Stimulated activated naive CD8-positive, alpha-beta T cell treated with anti-CD3 and anti-CD28 coated beads, Interleukin-15, amount 100 ng/mL, for 72 hours (primary cell): ENCODE data around the gene SLC26A1.

Source experiments
- ATAC-seq: fragments of 150-1000 bp; cut with Tn5 transposase; 2 replicates; pipeline ENCODE4 v1.10.0; 2021; ENCODE audit warnings: mild to moderate bottlenecking, moderate library complexity
- DNase-seq, 2 donors: peaks; one replicate each; pipeline ENCODE4 v3.0.0; 2021 to 2022
- H3K27ac Mint-ChIP-seq, 2 donors: one replicate each; pipeline ENCODE4 v1.8.0; 2022; ENCODE audit warnings: mild to moderate bottlenecking in 2 of 2, mixed read lengths in 2 of 2, moderate library complexity in 2 of 2
- H3K27me3 Mint-ChIP-seq: one replicate; pipeline ENCODE4 v1.8.0; 2022; ENCODE audit warnings: mixed read lengths
- H3K4me1 Mint-ChIP-seq: one replicate; pipeline ENCODE4 v1.8.0; 2022; ENCODE audit warnings: mild to moderate bottlenecking, mixed read lengths
- H3K4me3 Mint-ChIP-seq, 2 donors: one replicate each; pipeline ENCODE4 v1.8.0; 2022; ENCODE audit warnings: mild to moderate bottlenecking in 2 of 2, mixed read lengths in 2 of 2, moderate library complexity in 1 of 2
- H3K9me3 Mint-ChIP-seq, 2 donors: one replicate each; pipeline ENCODE4 v1.8.0; 2022; ENCODE audit warnings: mixed read lengths in 2 of 2

Gene SLC26A1

DNA sequence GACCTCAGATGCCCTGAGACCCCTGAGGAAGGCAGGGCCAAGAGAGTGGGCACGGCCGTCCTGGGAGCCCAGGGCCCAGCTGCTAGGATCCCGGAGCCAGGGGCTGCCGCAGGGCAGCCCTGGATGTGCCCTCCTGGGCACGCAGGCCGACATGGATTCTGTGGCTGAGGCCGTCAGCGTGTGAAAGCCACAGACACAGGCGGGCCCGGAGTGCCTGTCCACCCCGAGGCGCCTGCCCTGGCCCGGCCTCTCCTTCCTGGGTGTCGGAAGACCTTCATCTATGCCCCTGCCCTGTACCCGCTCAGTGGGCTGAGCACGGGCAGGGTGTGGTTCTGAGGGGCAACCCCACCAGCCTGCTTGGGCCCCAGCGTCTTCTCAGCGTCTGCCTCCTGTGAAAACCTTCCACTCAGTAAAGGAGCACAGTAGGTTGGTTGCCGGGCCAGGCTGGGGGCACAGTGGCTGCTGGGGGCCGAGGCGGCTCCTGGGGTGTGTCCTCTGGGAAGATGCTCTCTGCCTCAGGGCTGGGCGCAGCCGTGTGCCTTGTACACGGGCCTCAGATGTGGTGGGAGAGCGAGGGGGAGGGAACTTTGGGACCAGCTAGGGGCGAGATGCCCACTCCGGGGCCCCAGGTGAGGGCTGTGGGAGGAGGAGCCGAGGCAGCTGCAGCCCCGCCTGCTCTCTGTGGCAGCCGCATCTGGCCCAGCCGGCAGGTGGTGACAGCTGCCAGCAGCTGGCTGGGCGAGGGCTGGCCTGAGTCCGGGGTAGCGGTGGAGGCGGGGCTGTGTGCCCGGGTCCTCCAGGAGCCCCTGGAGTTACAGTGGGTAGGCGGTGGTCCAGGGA is 39.0 kb upstream of the SLC26A1 start:
- ATAC-seq = no peak
- no peak for DNase-seq
- peaks cover 8% of the 10 kb centered on the region for H3K27me3 Mint-ChIP-seq
- no peak overlapping the region for H3K4me3 Mint-ChIP-seq
- no peaks in the 10 kb centered on the region for H3K4me1 Mint-ChIP-seq
- H3K27ac Mint-ChIP-seq = peak overlapping the region in 1 of 2 donors; percentile 71
- H3K9me3 Mint-ChIP-seq = no peaks in the 10 kb centered on the region

DNA sequence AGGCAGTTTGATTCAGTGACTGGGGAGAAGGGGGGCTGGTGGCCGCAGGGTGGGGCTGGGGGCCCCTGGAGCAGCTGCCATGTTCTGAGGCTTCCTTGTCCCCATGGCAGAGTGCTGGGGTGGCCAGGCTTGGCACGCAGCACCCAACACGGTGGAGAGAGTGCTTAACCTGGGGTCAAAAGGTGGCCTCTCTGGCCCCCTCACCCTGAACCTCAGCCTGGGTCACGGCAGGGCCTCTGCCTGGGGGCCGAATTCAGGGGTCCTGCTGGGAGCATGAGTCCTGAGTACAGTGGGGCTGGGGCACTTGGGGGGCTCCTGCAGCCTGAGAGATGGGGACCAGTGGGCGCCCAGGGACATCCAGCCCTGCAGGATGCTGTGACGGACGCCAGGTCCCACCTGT is 38.1 kb upstream of the SLC26A1 start:
- no peak for DNase-seq
- H3K4me3 Mint-ChIP-seq = no peak overlapping the region
- no peak for ATAC-seq
- H3K27ac Mint-ChIP-seq = no peak overlapping the region
- H3K4me1 Mint-ChIP-seq = peaks cover 2% of the 10 kb centered on the region
- peaks cover 8% of the 10 kb centered on the region for H3K27me3 Mint-ChIP-seq
- no peaks in the 10 kb centered on the region for H3K9me3 Mint-ChIP-seq

DNA sequence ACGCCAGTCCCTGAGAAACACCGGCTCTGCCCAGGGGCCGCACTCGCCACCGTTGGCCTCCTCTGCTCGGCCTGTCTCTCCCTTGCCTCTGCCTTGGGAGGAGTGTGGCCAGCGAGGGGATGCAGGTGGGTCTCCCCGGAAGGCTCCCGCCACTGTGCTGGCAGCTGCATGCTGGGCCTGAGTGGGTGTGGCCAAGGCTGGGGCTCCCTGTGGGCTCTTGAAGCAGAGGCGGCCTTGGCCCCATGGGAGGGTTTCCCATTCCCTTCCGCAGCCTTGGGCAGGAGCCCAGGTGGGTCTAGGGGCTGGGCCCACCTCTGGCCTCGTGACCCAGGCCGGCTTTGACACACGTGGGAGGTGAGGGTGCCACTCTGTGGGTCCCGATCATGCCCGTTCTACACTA is 37.4 kb upstream of the SLC26A1 start:
- H3K27me3 Mint-ChIP-seq = peaks cover 8% of the 10 kb centered on the region
- peak overlapping the region in 1 of 2 donors; percentile 34 for H3K27ac Mint-ChIP-seq
- peaks cover 8% of the 10 kb centered on the region for H3K4me1 Mint-ChIP-seq
- H3K9me3 Mint-ChIP-seq = no peaks in the 10 kb centered on the region
- no peak for DNase-seq
- no peak overlapping the region for H3K4me3 Mint-ChIP-seq
- no peak for ATAC-seq

DNA sequence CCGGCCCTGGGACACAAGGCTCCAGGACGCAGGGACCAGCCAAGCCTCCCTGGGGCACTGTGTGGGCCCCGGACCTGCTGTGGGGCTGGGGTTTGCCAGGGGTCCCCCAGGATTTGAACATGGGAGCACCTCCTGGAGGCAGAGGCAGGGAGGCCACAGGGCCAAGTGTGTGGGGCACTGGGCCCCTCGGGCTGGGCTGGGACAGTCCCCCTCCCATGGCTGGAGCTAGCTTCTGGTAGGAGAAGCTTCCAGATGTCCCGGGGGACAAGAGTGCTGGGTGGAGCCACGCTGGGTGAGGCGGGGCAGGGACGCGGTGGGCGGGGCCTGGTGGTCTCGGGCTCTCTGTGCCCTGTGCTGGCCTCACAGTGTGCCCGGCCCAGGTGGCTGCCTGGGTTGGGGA is 36.8 kb upstream of the SLC26A1 start:
- no peaks in the 10 kb centered on the region for H3K9me3 Mint-ChIP-seq
- DNase-seq (no peak), ATAC-seq (peak; percentile 5)
- H3K4me3 Mint-ChIP-seq = no peak overlapping the region
- H3K4me1 Mint-ChIP-seq = peaks cover 8% of the 10 kb centered on the region
- no peak overlapping the region for H3K27ac Mint-ChIP-seq
- H3K27me3 Mint-ChIP-seq = peaks cover 8% of the 10 kb centered on the region

DNA sequence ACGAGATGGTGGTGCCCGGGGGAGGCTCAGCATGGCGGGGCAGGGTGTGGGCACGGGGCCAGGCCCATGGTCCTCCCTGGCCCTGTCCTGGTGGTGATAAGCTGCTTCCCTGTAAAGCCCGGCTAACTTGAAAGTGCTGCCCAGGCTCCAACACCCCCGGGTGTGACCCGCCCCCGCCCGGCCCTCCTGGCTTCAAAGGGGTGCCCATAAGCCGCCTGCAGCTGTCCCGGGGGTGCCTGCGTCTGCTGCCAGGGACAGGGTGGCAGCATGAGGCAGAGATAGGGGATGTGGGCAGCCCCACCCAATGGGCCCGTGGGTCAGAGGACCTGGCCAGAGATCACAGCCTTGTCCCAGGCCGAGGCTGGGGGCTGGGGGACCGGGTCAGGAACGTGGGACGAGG is 36.3 kb upstream of the SLC26A1 start:
- Mint-ChIP-seq H3K4me1 (peaks cover 8% of the 10 kb centered on the region), H3K9me3 (no peaks in the 10 kb centered on the region), H3K27ac (no peak overlapping the region), H3K27me3 (peaks cover 8% of the 10 kb centered on the region), H3K4me3 (no peak overlapping the region)
- DNase-seq = no peak
- peak; percentile 20 for ATAC-seq

DNA sequence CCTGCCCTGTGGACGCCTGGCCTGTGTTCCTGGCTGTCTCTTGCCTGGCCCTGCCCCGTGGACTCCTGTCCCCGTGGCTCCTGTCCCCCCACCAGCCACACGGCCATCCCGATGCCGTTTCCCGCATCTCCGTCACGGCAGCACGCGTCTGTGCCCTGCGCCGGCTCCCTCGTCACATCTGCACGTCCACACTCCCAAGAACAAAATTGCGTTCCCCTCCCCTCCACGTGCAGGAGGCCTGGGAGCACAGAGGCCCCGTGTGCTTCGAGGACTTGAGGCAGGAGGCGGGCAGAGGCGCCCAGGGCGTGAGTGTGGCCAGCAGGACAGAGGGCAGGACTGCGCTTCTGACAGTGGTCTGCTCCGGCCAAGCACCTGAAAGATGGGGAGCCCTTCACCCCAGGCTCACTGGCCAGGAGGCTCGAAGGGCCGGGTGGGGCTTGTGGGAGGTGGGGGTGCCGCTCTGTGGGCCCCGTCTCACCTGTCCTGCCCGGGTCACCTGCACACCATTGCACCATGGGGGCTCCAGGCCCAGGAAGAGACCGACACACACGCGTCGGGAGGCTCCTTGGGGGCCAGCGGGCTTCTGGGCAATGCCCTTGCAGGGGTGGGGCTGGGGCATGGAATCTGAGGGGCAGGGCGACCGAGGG is 35.5 kb upstream of the SLC26A1 start:
- no peaks in the 10 kb centered on the region for H3K9me3 Mint-ChIP-seq
- no peak for ATAC-seq
- H3K4me3 Mint-ChIP-seq = no peak overlapping the region
- H3K27ac Mint-ChIP-seq = no peak overlapping the region
- no peak for DNase-seq
- H3K27me3 Mint-ChIP-seq = peaks cover 8% of the 10 kb centered on the region
- H3K4me1 Mint-ChIP-seq = peaks cover 8% of the 10 kb centered on the region

DNA sequence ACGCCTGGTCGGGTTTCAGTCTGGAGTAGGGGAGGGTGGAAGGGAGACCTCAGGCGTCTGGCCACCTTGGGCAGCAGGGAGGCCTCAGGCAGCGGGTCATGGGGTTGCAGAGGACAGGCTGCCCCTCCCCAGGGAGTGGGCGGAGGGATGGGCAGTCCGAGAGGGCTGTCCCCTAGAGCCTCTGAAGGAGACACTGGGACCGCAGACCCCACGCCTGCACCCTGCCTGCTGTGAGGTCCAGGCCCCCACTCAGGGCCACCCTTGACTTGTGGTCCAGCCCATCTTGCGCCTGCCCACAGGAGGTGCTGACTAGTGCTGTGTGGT is 34.7 kb upstream of the SLC26A1 start:
- ATAC-seq (no peak), DNase-seq (no peak)
- H3K9me3 Mint-ChIP-seq = no peaks in the 10 kb centered on the region
- no peak overlapping the region for H3K4me3 Mint-ChIP-seq
- H3K27ac Mint-ChIP-seq = no peak overlapping the region
- peaks cover 8% of the 10 kb centered on the region for H3K27me3 Mint-ChIP-seq
- peaks cover 8% of the 10 kb centered on the region for H3K4me1 Mint-ChIP-seq

DNA sequence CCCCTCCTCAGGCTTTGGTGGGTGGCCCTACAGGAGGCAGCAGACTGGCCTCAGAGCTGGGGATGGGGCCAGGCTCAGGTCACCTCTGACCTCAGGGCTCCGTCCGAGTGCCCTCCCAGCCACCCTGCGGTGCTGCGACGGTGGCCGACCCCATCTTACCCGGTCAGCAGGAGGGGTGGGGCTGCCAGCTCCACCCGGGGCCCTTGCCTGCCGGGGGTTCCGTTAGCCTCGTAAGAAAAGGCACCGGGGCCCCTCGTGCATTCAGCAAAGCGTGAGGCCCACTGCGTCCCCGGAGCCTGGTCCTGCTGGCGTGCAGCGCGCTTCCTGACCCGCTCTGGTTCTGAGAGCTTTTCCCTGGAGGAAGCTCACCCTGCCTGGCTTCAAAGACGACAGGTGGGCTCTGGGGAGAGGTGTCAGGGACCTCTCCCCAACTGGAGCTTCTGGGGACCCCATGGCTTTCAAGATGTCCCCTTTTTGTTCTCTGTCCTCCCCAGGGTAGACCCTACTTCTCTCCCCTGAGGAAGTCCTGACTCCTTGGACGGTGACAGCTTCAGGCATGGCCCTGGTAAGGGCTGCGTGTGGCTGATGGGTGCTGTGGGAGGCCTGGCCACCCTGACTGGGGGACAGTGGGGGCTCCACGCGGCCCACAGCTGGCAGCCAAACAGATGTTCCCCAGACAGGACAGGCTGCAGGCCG is 34.2 kb upstream of the SLC26A1 start:
- H3K9me3 Mint-ChIP-seq = no peaks in the 10 kb centered on the region
- peaks cover 8% of the 10 kb centered on the region for H3K4me1 Mint-ChIP-seq
- peaks cover 4% of the 10 kb centered on the region for H3K27me3 Mint-ChIP-seq
- DNase-seq (no peak), ATAC-seq (no peak)
- no peak overlapping the region for H3K27ac Mint-ChIP-seq
- no peak overlapping the region for H3K4me3 Mint-ChIP-seq

DNA sequence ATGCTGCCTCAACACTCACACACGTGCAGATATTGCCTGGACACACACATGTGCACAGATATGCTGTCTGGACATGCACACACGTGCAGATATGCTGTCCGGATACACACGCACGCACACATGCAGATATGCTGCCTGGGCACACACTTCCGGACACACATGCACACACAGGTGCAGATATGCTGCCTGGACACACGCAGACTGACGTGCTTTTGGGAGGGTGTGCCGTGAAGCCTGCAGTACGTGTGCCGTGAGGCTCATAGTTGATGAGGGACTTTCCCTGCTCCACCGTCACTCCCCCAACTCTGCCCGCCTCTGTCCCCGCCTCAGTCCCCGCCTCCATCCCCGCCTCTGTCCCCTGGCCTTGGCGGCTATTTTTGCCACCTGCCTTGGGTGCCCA is 32.9 kb upstream of the SLC26A1 start:
- H3K4me3 Mint-ChIP-seq = no peak overlapping the region
- DNase-seq (no peak), ATAC-seq (peak; percentile 31)
- no peaks in the 10 kb centered on the region for H3K9me3 Mint-ChIP-seq
- peaks cover 8% of the 10 kb centered on the region for H3K4me1 Mint-ChIP-seq
- H3K27me3 Mint-ChIP-seq = no peaks in the 10 kb centered on the region
- no peak overlapping the region for H3K27ac Mint-ChIP-seq

DNA sequence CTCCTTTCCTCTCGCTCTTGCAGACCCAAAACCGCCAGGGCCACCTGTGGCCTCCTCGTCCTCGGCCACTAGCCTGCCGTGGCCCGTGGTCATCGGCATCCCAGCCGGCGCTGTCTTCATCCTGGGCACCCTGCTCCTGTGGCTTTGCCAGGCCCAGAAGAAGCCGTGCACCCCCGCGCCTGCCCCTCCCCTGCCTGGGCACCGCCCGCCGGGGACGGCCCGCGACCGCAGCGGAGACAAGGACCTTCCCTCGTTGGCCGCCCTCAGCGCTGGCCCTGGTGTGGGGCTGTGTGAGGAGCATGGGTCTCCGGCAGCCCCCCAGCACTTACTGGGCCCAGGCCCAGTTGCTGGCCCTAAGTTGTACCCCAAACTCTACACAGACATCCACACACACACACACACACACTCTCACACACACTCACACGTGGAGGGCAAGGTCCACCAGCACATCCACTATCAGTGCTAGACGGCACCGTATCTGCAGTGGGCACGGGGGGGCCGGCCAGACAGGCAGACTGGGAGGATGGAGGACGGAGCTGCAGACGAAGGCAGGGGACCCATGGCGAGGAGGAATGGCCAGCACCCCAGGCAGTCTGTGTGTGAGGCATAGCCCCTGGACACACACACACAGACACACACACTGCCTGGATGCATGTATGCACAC is 31.8 kb upstream of the SLC26A1 start:
- peak overlapping the region in 1 of 2 donors; percentile 34 for H3K27ac Mint-ChIP-seq
- DNase-seq = no peak
- ATAC-seq = no peak
- H3K4me1 Mint-ChIP-seq = peaks cover 8% of the 10 kb centered on the region
- H3K9me3 Mint-ChIP-seq = no peaks in the 10 kb centered on the region
- no peak overlapping the region for H3K4me3 Mint-ChIP-seq
- H3K27me3 Mint-ChIP-seq = no peaks in the 10 kb centered on the region

DNA sequence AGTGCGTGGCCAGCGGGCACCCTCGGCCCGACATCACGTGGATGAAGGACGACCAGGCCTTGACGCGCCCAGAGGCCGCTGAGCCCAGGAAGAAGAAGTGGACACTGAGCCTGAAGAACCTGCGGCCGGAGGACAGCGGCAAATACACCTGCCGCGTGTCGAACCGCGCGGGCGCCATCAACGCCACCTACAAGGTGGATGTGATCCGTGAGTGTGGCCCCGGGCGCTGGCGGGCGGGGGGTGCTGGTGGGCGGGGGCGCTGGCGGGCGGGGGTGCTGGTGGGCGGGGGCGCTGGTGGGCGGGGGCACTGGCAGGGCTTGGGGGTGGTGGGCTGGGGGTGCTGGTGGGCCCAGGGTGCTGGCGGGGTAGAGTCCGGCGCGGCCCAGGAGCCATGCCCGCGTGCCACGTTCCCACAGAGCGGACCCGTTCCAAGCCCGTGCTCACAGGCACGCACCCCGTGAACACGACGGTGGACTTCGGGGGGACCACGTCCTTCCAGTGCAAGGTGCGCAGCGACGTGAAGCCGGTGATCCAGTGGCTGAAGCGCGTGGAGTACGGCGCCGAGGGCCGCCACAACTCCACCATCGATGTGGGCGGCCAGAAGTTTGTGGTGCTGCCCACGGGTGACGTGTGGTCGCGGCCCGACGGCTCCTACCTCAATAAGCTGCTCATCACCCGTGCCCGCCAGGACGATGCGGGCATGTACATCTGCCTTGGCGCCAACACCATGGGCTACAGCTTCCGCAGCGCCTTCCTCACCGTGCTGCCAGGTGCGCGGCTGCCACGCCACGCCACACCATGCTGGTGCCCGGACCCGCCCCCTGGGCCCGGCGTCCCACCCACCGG is 30.9 kb upstream of the SLC26A1 start:
- Mint-ChIP-seq H3K27ac (no peak overlapping the region), H3K4me1 (peaks cover 8% of the 10 kb centered on the region), H3K4me3 (no peak overlapping the region), H3K9me3 (no peaks in the 10 kb centered on the region), H3K27me3 (no peaks in the 10 kb centered on the region)
- no peak for DNase-seq
- ATAC-seq = peak; percentile 7

DNA sequence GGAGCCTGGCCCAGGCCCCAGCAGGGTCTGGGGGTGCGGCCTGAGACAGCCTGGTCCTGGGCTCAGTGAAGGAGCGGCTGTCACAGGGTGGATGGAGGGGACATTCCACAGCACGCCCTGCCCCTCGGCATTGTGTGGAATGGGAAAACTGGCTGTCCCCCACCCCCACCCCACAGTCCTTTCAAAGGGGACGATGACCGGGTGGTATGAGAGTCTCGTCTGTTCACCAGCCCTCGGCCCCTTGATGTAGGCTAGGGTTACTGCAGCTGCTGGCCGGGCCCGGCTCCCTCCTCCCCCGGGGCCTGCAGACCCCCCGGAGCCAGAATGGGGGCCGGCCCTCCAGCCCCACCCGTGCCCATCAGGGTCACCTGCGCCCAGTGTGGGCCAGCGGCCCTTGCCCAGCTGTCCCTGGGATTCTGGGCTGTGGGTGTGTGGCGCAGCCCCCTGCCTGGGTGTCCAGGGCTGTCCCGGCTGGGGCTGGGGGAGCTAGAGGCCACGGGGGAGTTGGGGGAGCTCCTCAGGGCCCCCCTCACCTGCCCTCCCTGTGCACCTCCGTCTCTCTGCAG is 30.0 kb upstream of the SLC26A1 start:
- DNase-seq = no peak
- Mint-ChIP-seq H3K4me3 (no peak overlapping the region), H3K27me3 (no peaks in the 10 kb centered on the region), H3K27ac (no peak overlapping the region), H3K4me1 (peaks cover 8% of the 10 kb centered on the region), H3K9me3 (no peaks in the 10 kb centered on the region)
- ATAC-seq = no peak

DNA sequence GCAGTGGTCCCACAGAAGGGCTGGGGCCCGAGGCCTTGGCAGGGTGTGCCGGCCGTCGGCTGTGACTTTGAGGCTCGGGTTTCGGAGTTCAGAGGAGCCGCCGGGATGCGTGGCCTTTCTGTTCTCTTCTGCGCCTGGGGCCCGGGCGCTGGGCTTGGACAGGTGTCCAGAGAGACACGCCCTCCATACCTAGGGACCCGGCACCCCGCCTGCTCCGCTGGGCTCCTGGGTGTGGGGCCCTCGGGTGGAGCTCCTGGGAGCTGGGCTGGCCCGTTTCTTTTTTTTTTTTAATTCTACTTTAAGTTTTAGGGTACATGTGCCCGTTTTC is 29.5 kb upstream of the SLC26A1 start:
- H3K4me1 Mint-ChIP-seq = peaks cover 10% of the 10 kb centered on the region
- H3K4me3 Mint-ChIP-seq = no peak overlapping the region
- H3K27ac Mint-ChIP-seq = no peak overlapping the region
- H3K9me3 Mint-ChIP-seq = no peaks in the 10 kb centered on the region
- H3K27me3 Mint-ChIP-seq = no peaks in the 10 kb centered on the region
- DNase-seq (no peak), ATAC-seq (no peak)

DNA sequence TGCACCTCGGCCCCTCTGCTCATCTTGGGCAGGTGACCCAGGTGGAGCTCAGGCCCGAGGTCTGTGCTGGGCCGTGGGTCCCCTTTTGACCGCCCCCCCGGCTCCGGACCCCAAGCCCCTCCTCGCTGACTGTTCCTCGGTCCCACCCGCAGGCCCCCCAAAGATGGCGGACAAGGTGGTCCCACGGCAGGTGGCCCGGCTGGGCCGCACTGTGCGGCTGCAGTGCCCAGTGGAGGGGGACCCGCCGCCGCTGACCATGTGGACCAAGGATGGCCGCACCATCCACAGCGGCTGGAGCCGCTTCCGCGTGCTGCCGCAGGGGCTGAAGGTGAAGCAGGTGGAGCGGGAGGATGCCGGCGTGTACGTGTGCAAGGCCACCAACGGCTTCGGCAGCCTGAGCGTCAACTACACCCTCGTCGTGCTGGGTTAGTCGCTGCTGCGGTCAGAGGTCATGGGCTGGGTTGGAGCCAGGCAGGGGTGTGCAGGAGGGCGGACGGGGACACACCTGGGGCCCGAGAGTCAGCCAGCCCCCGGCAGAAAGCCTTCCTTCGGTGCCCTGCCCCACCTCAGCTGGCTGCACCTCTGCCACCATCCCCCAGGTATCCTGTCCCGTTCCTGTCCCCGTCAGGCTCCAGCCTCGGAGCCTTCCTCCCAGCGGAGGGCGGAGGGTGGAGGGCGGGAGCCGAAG is 29.0 kb upstream of the SLC26A1 start:
- H3K27ac Mint-ChIP-seq = no peak overlapping the region

More for the DNA sequence above, 29.0 kb upstream of the SLC26A1 start:
- Mint-ChIP-seq H3K9me3 (no peaks in the 10 kb centered on the region), H3K27me3 (no peaks in the 10 kb centered on the region), H3K4me3 (no peak overlapping the region), H3K4me1 (peaks cover 14% of the 10 kb centered on the region)
- ATAC-seq = no peak
- no peak for DNase-seq
